GM12864 (cell line): ENCODE results near the gene C3orf52.

Experiments
- DNase-seq: peaks from one replicate; pipeline ENCODE4 v3.0.0-alpha.2; 2011; ENCODE audit warnings: low read depth
- H3K4me3 ChIP-seq: 2 replicates; pipeline ENCODE4 v1.5.1; 2011; ENCODE audit warnings: mild to moderate bottlenecking, low read depth, low read length, control low read depth
- CTCF ChIP-seq: IDR thresholded peaks from 2 replicates; pipeline ENCODE4 v1.5.1; 2011; ENCODE audit warnings: low read depth, mild to moderate bottlenecking, moderate library complexity, low read length, control low read depth, inconsistent platforms; ENCODE audit errors: missing control alignments

The C3orf52 gene

GRCh38 chr3:112111785-112112402 is 25.7 kb downstream of the C3orf52 start:
- peak; percentile 88 for TF ChIP-seq CTCF
- DNase-seq, result peak; percentile 82
- H3K4me3 ChIP-seq, result no peak overlapping the region

DNA sequence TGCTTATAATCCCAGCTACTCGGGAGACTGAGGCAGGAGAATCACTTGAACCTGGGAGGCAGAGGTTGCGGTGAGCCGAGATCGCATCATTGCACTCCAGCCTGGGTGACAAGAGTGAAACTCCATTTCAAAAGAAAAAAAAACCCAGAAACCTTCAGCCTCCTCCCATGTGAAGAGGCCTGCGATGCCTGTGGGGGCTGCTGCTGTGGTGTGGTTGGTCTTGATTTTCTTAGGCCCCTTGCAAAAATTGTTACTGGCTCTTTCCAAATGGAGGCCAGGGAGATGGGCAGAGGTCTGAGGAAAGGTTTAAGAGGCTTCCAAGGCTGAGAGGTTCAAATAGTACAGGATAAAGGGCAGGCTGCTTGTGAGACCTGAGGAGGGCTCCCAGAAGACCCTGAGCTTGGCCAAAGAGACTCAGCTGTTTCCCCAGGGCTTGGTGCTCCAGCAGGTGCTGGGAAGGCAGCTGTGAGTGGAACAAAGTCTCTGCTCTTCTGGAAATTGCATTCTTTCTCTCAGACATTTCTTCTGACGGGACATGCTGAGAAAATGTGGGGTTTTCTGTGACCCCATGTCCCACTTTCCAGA is 28.5 kb downstream of the C3orf52 start:
- no peak for TF ChIP-seq CTCF
- H3K4me3 ChIP-seq, result 0 out of 2 replicates have a peak overlapping the region, but pooled peaks have one; percentile 1
- DNase-seq, result no peak

GRCh38 chr3:112115161-112115739 is 29.1 kb downstream of the C3orf52 start:
- TF ChIP-seq CTCF, result no peak
- H3K4me3 ChIP-seq, result no peak overlapping the region; the same call in 1 of the 2 replicates
- DNase-seq, result peak; percentile 68

DNA sequence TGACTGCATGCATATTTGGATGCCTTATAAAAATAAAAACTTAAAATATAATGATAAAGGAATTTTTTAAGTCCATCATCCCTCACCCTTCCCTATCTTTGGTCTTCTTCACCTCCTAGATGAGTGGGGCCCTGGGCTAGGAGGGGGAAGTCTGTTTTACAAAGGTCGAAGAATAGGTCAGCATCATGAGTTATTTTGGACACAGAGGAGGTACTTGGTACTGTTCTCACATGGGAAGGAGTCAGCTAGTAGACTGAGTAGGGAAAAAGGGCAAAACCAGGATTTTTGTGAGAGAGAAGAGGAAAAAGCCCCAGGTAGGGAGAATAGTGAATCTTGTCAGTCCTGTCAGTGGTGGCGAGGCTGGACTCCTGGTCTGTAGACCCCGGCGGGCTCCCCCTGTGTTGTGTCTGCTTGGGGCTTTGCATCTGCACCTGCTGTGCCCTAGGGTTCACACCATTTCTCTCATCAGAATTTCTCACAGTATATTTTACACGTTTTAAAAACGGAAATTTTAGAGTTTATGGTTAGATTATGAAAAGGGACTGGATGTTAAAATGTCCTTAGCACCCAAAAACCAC is 29.7 kb downstream of the C3orf52 start:
- no peak for TF ChIP-seq CTCF
- peak overlapping the region; percentile 9; the same call in 1 of the 2 replicates for H3K4me3 ChIP-seq
- DNase-seq, result no peak

DNA sequence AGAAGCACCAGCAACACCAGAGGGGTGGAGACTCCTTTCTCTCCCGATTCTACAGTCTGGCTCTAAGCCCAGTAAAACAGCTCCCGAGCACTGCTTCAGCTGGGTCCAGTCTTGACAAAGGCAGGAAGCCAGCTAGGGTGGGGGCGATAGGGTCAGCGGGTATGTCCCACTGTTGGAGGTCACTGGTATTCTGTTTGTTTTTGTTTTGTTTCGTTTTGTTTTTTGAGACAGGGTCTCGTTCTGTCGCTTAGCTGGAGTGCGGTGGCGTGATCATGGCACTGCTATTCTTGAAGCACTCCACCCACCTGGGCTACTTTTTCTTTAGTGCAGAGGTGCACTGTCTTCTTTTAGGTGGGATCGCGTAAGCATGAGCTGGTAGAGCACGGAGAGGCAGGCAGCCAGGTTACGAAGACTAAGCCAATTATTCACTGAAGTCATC is 30.6 kb downstream of the C3orf52 start:
- no peak for DNase-seq
- peak overlapping the region; percentile 27 for H3K4me3 ChIP-seq
- TF ChIP-seq CTCF, result no peak

- H3K4me3 ChIP-seq, result peak overlapping the region; percentile 27; the same call in 1 of the 2 replicates
- DNase-seq, result no peak
Observed at GRCh38 chr3:112117415-112117814, 31.2 kb downstream of the C3orf52 start.

More at GRCh38 chr3:112117415-112117814, 31.2 kb downstream of the C3orf52 start:
- no peak for TF ChIP-seq CTCF
